VCaP (cell line): ENCODE results near the gene SNAP29.
"Not testable (repeated sequence)": the region's sequence is repeated elsewhere in the genome, so short reads cannot be mapped to it uniquely, and the experiment has no call there.

Source experiments
- H3K27ac ChIP-seq: fragments of 450-650 bp; 2 replicates; pipeline ENCODE4 v1.5.1; 2017
- CTCF ChIP-seq: fragments of 450-650 bp; conservative IDR thresholded peaks from 2 replicates; pipeline ENCODE4 v1.5.1; 2017; ENCODE audit warnings: mild to moderate bottlenecking, moderate library complexity

Gene SNAP29

GRCh38 chr22:20814221-20814808 lies 44.5 kb upstream of the SNAP29 start:
- no peak for TF ChIP-seq CTCF
- no peak overlapping the region for H3K27ac ChIP-seq

GRCh38 chr22:20815477-20816050 lies 43.2 kb upstream of the SNAP29 start:
- H3K27ac ChIP-seq, result no peak overlapping the region
- TF ChIP-seq CTCF, result no peak

GRCh38 chr22:20816559-20816958 lies 42.2 kb upstream of the SNAP29 start:
- H3K27ac ChIP-seq, result no peak overlapping the region
- no peak for TF ChIP-seq CTCF

- no peak for TF ChIP-seq CTCF
These were observed 40.3 kb upstream of the SNAP29 start for GRCh38 chr22:20818471-20818870.

GRCh38 chr22:20819471-20819870 lies 39.3 kb upstream of the SNAP29 start:
- TF ChIP-seq CTCF, result no peak
- no peak overlapping the region for H3K27ac ChIP-seq

More at GRCh38 chr22:20818471-20818870, 40.3 kb upstream of the SNAP29 start:
- no peak overlapping the region for H3K27ac ChIP-seq

- not testable (repeated sequence) for H3K27ac ChIP-seq
These were observed 37.0 kb upstream of the SNAP29 start for GRCh38 chr22:20821717-20822239.

- no peak overlapping the region for H3K27ac ChIP-seq
- TF ChIP-seq CTCF, result no peak
These were observed 36.6 kb upstream of the SNAP29 start for GRCh38 chr22:20822240-20822639.

- H3K27ac ChIP-seq, result peak overlapping the region; percentile 36; the same call in 1 of the 2 replicates
- TF ChIP-seq CTCF, result no peak
These were observed 35.5 kb upstream of the SNAP29 start for GRCh38 chr22:20823264-20823663.

- H3K27ac ChIP-seq, result peak overlapping the region; percentile 36
These were observed 33.6 kb upstream of the SNAP29 start for GRCh38 chr22:20825216-20825615.
